GM23338 (cell line): ENCODE data around the gene NAA11. TPM values are rescaled to one million over a fixed set of nuclear protein-coding genes. Genes with fewer than 3 reads are reported as not detected.

Experiments used
- ATAC-seq: fragments of 200-7000 bp; cut with Tn5 transposase; 3 replicates; pipeline ENCODE4 v1.9.1; 2020
- DNase-seq: peaks from one replicate; pipeline ENCODE4 v3.0.0-alpha.2; 2015; ENCODE audit warnings: low spot score
- H2AFZ ChIP-seq: fragments of 200-600 bp; sonication (generic); 2 replicates; pipeline ENCODE4 v1.8.0; 2016; ENCODE audit warnings: antibody characterized with exemption, mild to moderate bottlenecking, moderate library complexity
- H3F3A ChIP-seq: fragments of 200-600 bp; sonication (generic); replicated peaks from 2 replicates; pipeline ENCODE4 v1.8.0; 2017; ENCODE audit warnings: antibody characterized with exemption, mixed run types, low read depth
- H3K27ac ChIP-seq: fragments of 200-600 bp; sonication (generic); 2 replicates; pipeline ENCODE4 v1.6.1; 2016; ENCODE audit warnings: low read depth
- H3K27me3 ChIP-seq: fragments of 200-600 bp; sonication (generic); 2 replicates; pipeline ENCODE4 v1.8.0; 2016; ENCODE audit warnings: mild to moderate bottlenecking, mixed run types, moderate library complexity; ENCODE audit not compliant: insufficient read depth
- H3K36me3 ChIP-seq: fragments of 200-600 bp; sonication (generic); 2 replicates; pipeline ENCODE4 v1.8.0; 2016; ENCODE audit warnings: mild to moderate bottlenecking; ENCODE audit not compliant: insufficient read depth
- H3K4me1 ChIP-seq: fragments of 200-600 bp; sonication (generic); 2 replicates; pipeline ENCODE4 v1.8.0; 2016; ENCODE audit warnings: mild to moderate bottlenecking, moderate library complexity; ENCODE audit not compliant: insufficient read depth
- H3K4me2 ChIP-seq: fragments of 200-600 bp; sonication (generic); 2 replicates; pipeline ENCODE4 v1.7.1; 2017; ENCODE audit warnings: mixed run types
- H3K4me3 ChIP-seq: fragments of 200-600 bp; sonication (generic); 2 replicates; pipeline ENCODE4 v1.6.1; 2016; ENCODE audit warnings: mixed run types
- H3K79me2 ChIP-seq: fragments of 200-600 bp; sonication (generic); replicated peaks from 2 replicates; pipeline ENCODE4 v1.8.0; 2017; ENCODE audit warnings: mild to moderate bottlenecking; ENCODE audit not compliant: insufficient read depth
- H3K9me2 ChIP-seq: fragments of 200-600 bp; sonication (generic); 2 replicates; pipeline ENCODE4 v1.8.0; 2017; ENCODE audit not compliant: insufficient read depth
- H4K20me1 ChIP-seq: fragments of 200-600 bp; sonication (generic); replicated peaks from 2 replicates; pipeline ENCODE4 v1.8.0; 2017; ENCODE audit warnings: mild to moderate bottlenecking; ENCODE audit not compliant: insufficient read depth
- H3K27ac Mint-ChIP-seq: 2 replicates; pipeline ENCODE4 v1.8.0; 2020; ENCODE audit warnings: inconsistent platforms, mild to moderate bottlenecking, moderate library complexity, mixed read lengths
- H3K27me3 Mint-ChIP-seq: 3 replicates; pipeline ENCODE4 v1.8.0; 2022; ENCODE audit warnings: low read depth, mild to moderate bottlenecking, moderate library complexity, mixed read lengths, inconsistent platforms; ENCODE audit not compliant: insufficient read depth, poor library complexity
- H3K36me3 Mint-ChIP-seq: 3 replicates; pipeline ENCODE4 v1.8.0; 2021; ENCODE audit warnings: low read depth, mild to moderate bottlenecking, inconsistent platforms, moderate library complexity, mixed read lengths
- H3K4me1 Mint-ChIP-seq: 3 replicates; pipeline ENCODE4 v1.8.0; 2020; ENCODE audit warnings: mild to moderate bottlenecking, inconsistent platforms, mixed read lengths
- H3K4me3 Mint-ChIP-seq: 3 replicates; pipeline ENCODE4 v1.8.0; 2021; ENCODE audit warnings: moderate library complexity, mild to moderate bottlenecking, inconsistent platforms, mixed read lengths
- H3K9me3 Mint-ChIP-seq: 3 replicates; pipeline ENCODE4 v1.8.0; 2020; ENCODE audit warnings: moderate library complexity, mild to moderate bottlenecking, inconsistent platforms, mixed read lengths
- CREB1 ChIP-seq: fragments of 250-450 bp; sonication (Bioruptor Pico); IDR thresholded peaks from 2 replicates; pipeline ENCODE4 v1.5.0; 2020; ENCODE audit warnings: low read depth, mild to moderate bottlenecking, moderate library complexity
- EZH2phosphoT487 ChIP-seq: fragments of 200-600 bp; sonication (generic); IDR thresholded peaks from one replicate; pipeline ENCODE4 v1.8.1; 2018; ENCODE audit warnings: antibody characterized with exemption; ENCODE audit not compliant: unreplicated experiment
- JUNB ChIP-seq: IDR thresholded peaks from one replicate; pipeline ENCODE4 v1.6.1; 2016; ENCODE audit warnings: antibody characterized with exemption; ENCODE audit not compliant: unreplicated experiment
- NANOG ChIP-seq: IDR thresholded peaks from 2 replicates; pipeline ENCODE4 v1.6.1; 2016; ENCODE audit warnings: antibody characterized with exemption, borderline replicate concordance
- POLR2AphosphoS5 ChIP-seq: IDR thresholded peaks from 2 replicates; pipeline ENCODE4 v1.6.1; 2016; ENCODE audit warnings: antibody characterized with exemption, low read depth
- STAT1 ChIP-seq: IDR thresholded peaks from one replicate; pipeline ENCODE4 v1.6.1; 2016; ENCODE audit warnings: antibody characterized with exemption; ENCODE audit not compliant: unreplicated experiment
- ZNF331 ChIP-seq: fragments of 250-450 bp; sonication (Bioruptor Pico); IDR thresholded peaks from 2 replicates; pipeline ENCODE4 v1.5.0; 2020; ENCODE audit warnings: low read depth, mild to moderate bottlenecking, moderate library complexity
- ZNF462 ChIP-seq: fragments of 250-450 bp; sonication (Bioruptor Pico); IDR thresholded peaks from 2 replicates; pipeline ENCODE4 v1.5.0; 2020; ENCODE audit warnings: mild to moderate bottlenecking, moderate library complexity
- polyA plus RNA-seq: library from polyadenylated mRNA; unstranded; fragments of >200 nt; fragmentation: Nextera tagmentation; extraction: Ambion mirVana; gene quantifications from 2 replicates; pipeline ENCODE4 v1.2.1, GENCODE V29; 2016
- total RNA-seq: library from RNA; depleted of rRNA; stranded (reverse); fragments of >200 nt; shearing (Covaris generic); gene quantifications from 2 replicates; pipeline ENCODE4 v1.2.3, GENCODE V29; 2014

Gene NAA11
- total and polyA plus RNA-seq, 2 experiments from 2014 or later = not detected

DNA sequence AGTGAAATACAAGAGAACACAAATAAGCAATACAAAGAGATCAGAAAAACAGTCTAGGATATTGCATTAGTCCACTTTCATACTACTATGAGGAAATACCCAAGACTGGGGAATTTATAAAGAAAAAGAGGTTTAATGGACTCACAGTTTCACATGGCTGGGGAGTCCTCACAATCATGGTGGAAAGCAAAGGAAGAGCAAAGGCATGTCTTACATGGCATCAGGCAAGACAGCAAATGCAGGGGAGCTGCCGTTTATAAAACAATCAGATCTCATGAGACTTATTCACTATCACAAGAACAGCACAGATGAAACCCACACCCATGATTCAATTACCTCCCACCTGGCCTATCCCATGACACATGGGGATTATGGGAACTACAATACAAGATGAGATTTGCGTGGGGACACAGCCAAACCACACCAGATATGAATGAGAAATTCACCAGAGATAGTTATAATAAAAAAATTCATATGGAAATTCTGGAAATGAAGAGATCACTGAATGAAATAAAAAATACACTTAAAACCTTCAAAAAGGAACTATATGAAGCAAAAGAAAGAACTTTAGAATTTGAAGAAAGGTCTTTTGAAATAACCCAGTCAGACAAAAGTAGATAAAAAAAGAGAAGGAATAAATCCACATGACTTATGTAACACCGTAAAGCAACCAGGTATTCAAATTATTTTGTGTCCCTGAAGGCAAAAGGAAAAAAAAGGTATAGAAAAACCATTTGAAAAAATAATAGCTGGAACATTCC, 16.2 kb upstream of the NAA11 start:
- Mint-ChIP-seq H3K4me1 (no peaks in the 10 kb centered on the region), H3K27ac (no peak overlapping the region), H3K36me3 (peaks cover 11% of the 10 kb centered on the region; the same call in 2 of the 3 replicates), H3K4me3 (no peak overlapping the region), H3K27me3 (no peaks in the 10 kb centered on the region), H3K9me3 (peaks cover 6% of the 10 kb centered on the region; the same call in 2 of the 3 replicates)
- no peak overlapping the region for H3K4me2 ChIP-seq
- DNase-seq (no peak), ATAC-seq (no peak)
- H3K27ac ChIP-seq = no peak overlapping the region
- no peaks in the 10 kb centered on the region for H3K9me2 ChIP-seq
- no peaks in the 10 kb centered on the region for H3K27me3 ChIP-seq
- H3F3A ChIP-seq = no peaks in the 10 kb centered on the region
- H3K36me3 ChIP-seq = no peaks in the 10 kb centered on the region
- H4K20me1 ChIP-seq = no peaks in the 10 kb centered on the region
- no peaks in the 10 kb centered on the region for H3K4me1 ChIP-seq
- no peak overlapping the region for H3K4me3 ChIP-seq
- H3K79me2 ChIP-seq = no peaks in the 10 kb centered on the region
- H2AFZ ChIP-seq = no peak overlapping the region
- TF ChIP-seq NANOG = no peak
- TF ChIP-seq JUNB = no peak
- no peak for TF ChIP-seq CREB1
- no peak for TF ChIP-seq ZNF331
- TF ChIP-seq STAT1 = no peak
- no peak for TF ChIP-seq ZNF462
- no peak for TF ChIP-seq EZH2phosphoT487
- TF ChIP-seq POLR2AphosphoS5 = no peak
